Medulla oblongata (tissue), 1 donor: ENCODE results near the gene MAD1L1.
"Not testable (repeated sequence)": the region's sequence is repeated elsewhere in the genome, so short reads cannot be mapped to it uniquely, and the experiment has no call there.

Source experiments
- DNase-seq: peaks from one replicate; pipeline ENCODE4 v3.0.0-alpha.2; 2015; ENCODE audit errors: extremely low spot score

Gene MAD1L1

DNA sequence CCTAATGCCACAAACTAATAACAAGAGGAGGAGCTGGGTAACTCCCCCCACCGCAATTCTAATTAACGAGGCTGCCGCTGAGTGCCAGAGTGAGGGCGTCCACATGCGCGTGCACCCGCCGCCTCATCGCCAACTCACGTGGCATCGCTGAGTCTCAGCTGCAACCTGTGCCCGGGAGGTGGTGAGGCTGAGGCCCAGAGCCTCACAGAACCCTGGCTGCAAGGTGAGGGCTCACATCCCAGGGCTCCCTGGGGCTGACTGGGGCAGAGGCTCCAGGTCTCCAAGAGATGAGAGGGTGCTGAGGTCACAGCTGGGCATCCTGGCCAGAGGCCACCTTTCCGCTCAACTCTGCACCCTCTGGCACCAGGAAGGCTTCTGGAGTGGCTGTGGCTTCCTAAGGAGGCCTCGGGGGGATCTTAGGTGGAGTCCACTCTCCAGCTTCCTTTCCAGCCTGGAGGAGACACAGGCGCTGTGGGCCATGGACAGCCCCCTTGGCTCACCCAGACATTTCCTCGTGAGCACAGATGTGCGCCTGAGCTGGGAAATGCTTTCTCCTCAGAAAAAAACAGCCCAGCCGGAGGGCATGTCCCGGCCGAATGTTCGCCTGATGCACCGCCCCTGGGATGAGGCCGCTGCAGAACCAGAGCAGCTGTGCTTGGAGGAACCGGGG, 242.6 kb downstream of the MAD1L1 start:
- DNase-seq: no peak

DNA sequence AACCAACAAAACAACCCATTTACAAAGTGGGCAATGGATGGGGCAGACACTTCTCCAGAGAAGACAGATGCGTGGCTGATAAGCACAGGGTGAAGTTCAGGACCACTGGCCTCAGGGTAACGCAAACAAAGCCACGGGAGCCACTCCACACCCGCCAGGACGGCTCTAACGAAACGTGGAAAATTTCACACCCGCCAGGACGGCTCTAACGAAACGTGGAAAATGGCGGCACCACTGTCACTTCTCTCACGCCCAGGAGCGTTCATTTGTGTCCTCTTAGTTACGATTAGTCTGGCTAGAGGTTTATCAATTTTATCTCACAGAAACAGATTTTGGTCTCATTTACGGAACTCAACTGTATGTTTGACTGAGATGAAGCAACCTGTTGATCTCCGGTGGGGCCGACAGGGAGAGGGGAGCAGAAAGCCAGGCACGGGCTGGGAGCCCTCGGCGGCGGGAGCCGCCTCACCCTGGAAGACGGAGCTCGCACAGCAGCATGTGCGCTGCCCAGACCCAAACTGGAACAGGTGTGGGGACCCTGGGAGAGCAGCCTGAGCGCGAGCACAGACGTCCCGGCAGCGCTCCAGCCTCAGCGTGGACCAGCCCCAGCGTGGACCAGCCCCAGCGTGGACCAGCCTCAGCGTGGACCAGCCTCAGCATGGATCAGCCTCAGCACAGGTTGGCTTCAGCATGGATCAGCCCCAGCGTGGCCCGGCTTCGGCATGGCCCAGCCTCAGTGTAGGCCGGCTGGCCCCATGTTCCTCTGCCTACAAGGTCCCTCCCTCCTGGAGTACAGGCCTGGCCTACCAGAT, 243.5 kb downstream of the MAD1L1 start:
- DNase-seq: no peak

DNA sequence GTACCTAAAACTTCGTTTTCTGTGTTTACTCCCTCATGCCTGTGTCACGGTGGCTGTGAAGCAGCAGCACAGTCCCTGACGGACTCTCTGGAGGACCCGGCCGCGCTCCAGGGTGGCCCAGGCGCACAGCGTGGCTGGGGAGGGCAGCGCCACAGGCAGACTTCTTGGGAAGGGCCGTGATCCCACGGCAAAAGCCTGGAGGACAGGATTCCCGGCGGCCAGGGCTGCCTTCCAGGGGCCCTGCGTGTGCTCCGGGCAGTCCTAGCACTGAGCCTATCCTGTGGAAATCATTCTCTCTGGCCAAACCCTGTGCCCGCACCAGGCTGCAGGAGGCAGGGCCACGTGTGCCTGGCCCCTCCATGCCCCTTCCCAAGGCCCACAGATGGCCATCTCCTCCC, 244.2 kb downstream of the MAD1L1 start:
- DNase-seq: no peak

GRCh38 chr7:1987591-1988532, 244.9 kb downstream of the MAD1L1 start:
- DNase-seq: no peak

- no peak for DNase-seq
Observed at GRCh38 chr7:1987084-1987535, 245.6 kb downstream of the MAD1L1 start.

GRCh38 chr7:1986366-1987083, 246.2 kb downstream of the MAD1L1 start:
- no peak for DNase-seq

- no peak for DNase-seq
Observed at GRCh38 chr7:1985936-1986335, 246.8 kb downstream of the MAD1L1 start.

GRCh38 chr7:1985042-1985441, 247.7 kb downstream of the MAD1L1 start:
- DNase-seq: no peak

DNA sequence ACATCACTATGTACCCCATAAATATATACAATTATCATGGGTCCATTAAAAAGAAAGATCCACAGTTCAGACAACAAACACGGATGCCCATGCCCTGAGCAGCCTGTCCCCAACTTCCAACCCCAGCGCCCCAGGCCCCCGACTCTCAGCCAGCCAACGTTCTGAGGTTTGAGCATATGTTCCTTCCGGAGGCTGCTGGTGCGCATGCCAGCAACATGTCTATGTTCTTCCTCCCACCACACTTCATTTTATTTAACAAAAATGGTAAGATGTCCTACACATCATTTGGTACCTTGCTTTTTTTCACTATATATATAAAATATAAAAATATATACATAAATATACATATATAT, 250.9 kb downstream of the MAD1L1 start:
- no peak for DNase-seq

DNA sequence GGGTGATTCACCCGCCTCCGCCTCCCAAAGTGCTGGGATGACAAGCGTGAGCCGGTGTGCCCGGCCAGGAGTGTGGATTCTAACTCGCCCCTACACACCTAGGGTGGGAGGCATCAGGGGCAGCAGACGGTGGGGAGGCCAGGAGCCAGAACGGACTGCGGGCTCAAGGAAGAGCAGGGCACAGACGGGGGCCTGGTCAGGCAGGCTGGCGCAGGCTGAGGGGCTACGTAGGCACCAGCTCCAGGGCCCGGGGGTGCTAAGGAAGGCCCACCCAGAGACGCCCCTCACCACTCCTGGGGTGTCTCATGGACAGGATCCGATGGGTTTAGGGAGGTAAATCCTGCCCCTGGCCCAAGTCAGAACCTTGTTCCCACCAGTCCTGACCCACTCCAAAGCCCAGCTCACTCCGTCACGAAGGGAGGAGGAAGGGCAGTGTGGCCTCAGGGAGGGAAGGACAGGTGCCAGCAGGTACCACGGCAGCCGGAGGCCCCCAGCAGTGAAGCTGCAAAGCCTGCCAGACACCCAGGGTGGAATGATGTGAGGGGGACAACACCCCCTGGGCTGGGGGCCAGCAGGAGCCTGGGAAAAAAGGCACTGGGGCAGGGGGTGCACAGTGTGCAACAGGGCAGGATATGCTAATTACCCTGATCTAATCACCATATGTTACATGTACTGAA, 251.4 kb downstream of the MAD1L1 start:
- DNase-seq: no peak

- DNase-seq: no peak
Observed at GRCh38 chr7:1979591-1980560, 252.9 kb downstream of the MAD1L1 start.

- no peak for DNase-seq
Observed at GRCh38 chr7:1978656-1979590, 253.8 kb downstream of the MAD1L1 start.

GRCh38 chr7:1977876-1978441, 254.8 kb downstream of the MAD1L1 start:
- no peak for DNase-seq

GRCh38 chr7:1977059-1977875, 255.5 kb downstream of the MAD1L1 start:
- no peak for DNase-seq

GRCh38 chr7:1976521-1976920, 256.2 kb downstream of the MAD1L1 start:
- DNase-seq: not testable (repeated sequence)

- no peak for DNase-seq
Observed at GRCh38 chr7:1975581-1975980, 257.2 kb downstream of the MAD1L1 start.

- DNase-seq: no peak
Observed at GRCh38 chr7:1975179-1975578, 257.6 kb downstream of the MAD1L1 start.
